SK-N-SH (cell line): ENCODE results near the gene TMEM72. TPM values are rescaled to one million over a fixed set of nuclear protein-coding genes. Genes with fewer than 3 reads are reported as not detected.

Experiments used
- CTCF ChIA-PET: fragments of 300-600, 350-600 bp; formaldehyde crosslinking; extraction: SDS; loops from one replicate; lab custom pipeline; 2021; lab: Yijun Ruan, JAX
- POLR2A ChIA-PET: fragments of 350-600 bp; sonication (Branson Sonifier 250); formaldehyde crosslinking; extraction: SDS; loops from one replicate; lab custom pipeline; 2020; ENCODE audit warnings: antibody characterized with exemption, inconsistent platforms; lab: Yijun Ruan, JAX
- DNase-seq: peaks from one replicate; pipeline ENCODE4 v3.0.0; 2012
- H2AFZ ChIP-seq: fragments of 200-600 bp; sonication (generic); 2 replicates; pipeline ENCODE4 v1.8.1; 2016; ENCODE audit warnings: antibody characterized with exemption, mild to moderate bottlenecking, low read depth
- H3F3A ChIP-seq: fragments of 200-600 bp; sonication (generic); replicated peaks from 2 replicates; pipeline ENCODE3; 2016; ENCODE audit warnings: antibody characterized with exemption, mild to moderate bottlenecking; ENCODE audit not compliant: insufficient read depth
- H3K27ac ChIP-seq, 2 experiments: fragments of 200-500 bp in 1 of 2; fragments of 200-600 bp in 1 of 2; sonication (Bioruptor generic) in 1 of 2; sonication (generic), shearing (Covaris generic) in 1 of 2; 2 replicates each; pipeline versions ENCODE4 v1.5.1 to v1.6.1; 2014 to 2016; ENCODE audit warnings: low read depth in 2 of 2, inconsistent platforms in 1 of 2, low read length in 1 of 2, mild to moderate bottlenecking in 1 of 2, mixed read lengths in 1 of 2
- H3K27me3 ChIP-seq: fragments of 200-600 bp; sonication (generic), shearing (Covaris generic); 2 replicates; pipeline ENCODE4 v1.6.1; 2016; ENCODE audit warnings: mixed run types; ENCODE audit not compliant: insufficient read depth
- H3K36me3 ChIP-seq, 2 experiments: fragments of 200-500 bp in 1 of 2; fragments of 200-600 bp in 1 of 2; sonication (Bioruptor generic) in 1 of 2; sonication (generic) in 1 of 2; replicated peaks in 1 of 2; 2 replicates each; pipeline versions ENCODE3 to v1.5.1; 2014 to 2016; ENCODE audit warnings: low read length in 1 of 2, mild to moderate bottlenecking in 1 of 2; ENCODE audit not compliant: insufficient read depth in 2 of 2, control insufficient read depth in 1 of 2
- H3K4me1 ChIP-seq, 2 experiments: fragments of 200-500 bp in 1 of 2; fragments of 200-600 bp in 1 of 2; sonication (Bioruptor generic) in 1 of 2; sonication (generic), shearing (Covaris generic) in 1 of 2; 2 replicates each; pipeline versions ENCODE4 v1.5.1 to v1.6.1; 2014 to 2016; ENCODE audit warnings: low read depth in 1 of 2, low read length in 1 of 2, mixed run types in 1 of 2; ENCODE audit not compliant: insufficient read depth in 2 of 2, control insufficient read depth in 1 of 2
- H3K4me2 ChIP-seq: fragments of 200-600 bp; sonication (generic), shearing (Covaris generic); 2 replicates; pipeline ENCODE4 v1.6.1; 2017; ENCODE audit warnings: mixed run types
- H3K4me3 ChIP-seq, 2 experiments: fragments of 200-500 bp in 1 of 2; fragments of 200-600 bp in 1 of 2; sonication (Bioruptor generic) in 1 of 2; sonication (generic), shearing (Covaris generic) in 1 of 2; 2 replicates each; pipeline versions ENCODE4 v1.5.1 to v1.8.1; 2014 to 2016; ENCODE audit warnings: low read depth in 2 of 2, inconsistent platforms in 1 of 2, low read length in 1 of 2, mild to moderate bottlenecking in 1 of 2, mixed read lengths in 1 of 2, moderate library complexity in 1 of 2
- H3K79me2 ChIP-seq: fragments of 200-600 bp; sonication (generic); 2 replicates; pipeline ENCODE4 v1.8.1; 2017; ENCODE audit warnings: mild to moderate bottlenecking; ENCODE audit not compliant: insufficient read depth
- H3K9ac ChIP-seq: fragments of 200-600 bp; sonication (generic); 2 replicates; pipeline ENCODE4 v1.6.1; 2017; ENCODE audit warnings: mixed run types
- H3K9me2 ChIP-seq: fragments of 200-600 bp; sonication (generic); 2 replicates; pipeline ENCODE4 v1.6.1; 2017; ENCODE audit warnings: mixed run types
- H3K9me3 ChIP-seq: fragments of 200-600 bp; sonication (generic); 2 replicates; pipeline ENCODE4 v1.6.1; 2017; ENCODE audit warnings: mixed run types, mild to moderate bottlenecking, moderate library complexity
- H4K20me1 ChIP-seq: fragments of 200-600 bp; sonication (generic); 2 replicates; pipeline ENCODE4 v1.6.1; 2017; ENCODE audit warnings: mild to moderate bottlenecking, mixed run types; ENCODE audit not compliant: insufficient read depth
- CHD2 ChIP-seq: fragments of 150-350 bp; IDR thresholded peaks from 2 replicates; pipeline ENCODE4 v1.6.1; 2018; ENCODE audit warnings: low read length; ENCODE audit not compliant: partially characterized antibody
- ELF1 ChIP-seq: IDR thresholded peaks from 2 replicates; pipeline ENCODE4 v1.4.0; 2012
- EP300 ChIP-seq, 2 experiments: IDR thresholded peaks; 2 replicates each; pipeline versions ENCODE4 v1.4.0 to v1.6.1; 2012; ENCODE audit warnings: borderline replicate concordance in 1 of 2, low read depth in 1 of 2, low read length in 1 of 2
- FOXM1 ChIP-seq: IDR thresholded peaks from 2 replicates; pipeline ENCODE4 v1.4.0; 2012; ENCODE audit warnings: low read depth, mild to moderate bottlenecking
- GABPA ChIP-seq: IDR thresholded peaks from 2 replicates; pipeline ENCODE4 v1.4.0; 2012; ENCODE audit warnings: low read depth, mild to moderate bottlenecking
- GATA2 ChIP-seq: sonication (generic); formaldehyde crosslinking; IDR thresholded peaks from 2 replicates; pipeline ENCODE4 v1.5.0; 2020; ENCODE audit warnings: mild to moderate bottlenecking, missing genetic modification reagents
- JUND ChIP-seq: IDR thresholded peaks from 2 replicates; pipeline ENCODE4 v1.4.0; 2012
- NRF1 ChIP-seq: IDR thresholded peaks from 2 replicates; pipeline ENCODE4 v1.6.1; 2012; ENCODE audit warnings: low read depth, mild to moderate bottlenecking, low read length
- POLR2AphosphoS5 ChIP-seq: IDR thresholded peaks from 2 replicates; pipeline ENCODE4 v1.6.1; 2012; ENCODE audit warnings: low read depth, low read length
- RAD21 ChIP-seq: IDR thresholded peaks from 2 replicates; pipeline ENCODE4 v1.6.1; 2012; ENCODE audit warnings: mild to moderate bottlenecking, low read length
- SIN3A ChIP-seq: IDR thresholded peaks from 2 replicates; pipeline ENCODE4 v1.6.1; 2012; ENCODE audit warnings: low read depth, mild to moderate bottlenecking, low read length, moderate library complexity, borderline replicate concordance
- TAF1 ChIP-seq: IDR thresholded peaks from 2 replicates; pipeline ENCODE4 v1.6.1; 2012; ENCODE audit warnings: low read depth, mild to moderate bottlenecking, low read length, moderate library complexity, borderline replicate concordance
- TCF12 ChIP-seq: IDR thresholded peaks from 2 replicates; pipeline ENCODE4 v1.4.0; 2012
- TEAD4 ChIP-seq: IDR thresholded peaks from 2 replicates; pipeline ENCODE4 v1.4.0; 2012; ENCODE audit warnings: mild to moderate bottlenecking, borderline replicate concordance; ENCODE audit not compliant: insufficient read depth
- WGBS: methylation state at CpG from one replicate; pipeline ENCODE4 v1.1.6; 2017; ENCODE audit warnings: low lambda C conversion rate; 5-methylcytosine and 5-hydroxymethylcytosine counted together
- polyA plus RNA-seq, 3 experiments: library from polyadenylated mRNA; depleted of rRNA; stranded (reverse); fragments of >200 nt; gene quantifications; 2 replicates each; pipeline ENCODE4 v1.2.3, GENCODE V29; 2012
- TF ChIP-seq, protein P1 (sequence below): IDR thresholded peaks from 2 replicates; pipeline ENCODE4 v1.4.0; 2012; ENCODE audit warnings: low read depth, borderline replicate concordance
- TF ChIP-seq, protein P2 (sequence below): IDR thresholded peaks from 2 replicates; pipeline ENCODE4 v1.4.0; 2012; ENCODE audit warnings: low read depth, borderline replicate concordance
- TF ChIP-seq, protein P3 (sequence below): fragments of 150-350 bp; IDR thresholded peaks from 2 replicates; pipeline ENCODE4 v1.6.1; 2016; ENCODE audit warnings: mild to moderate bottlenecking, low read depth, low read length
- TF ChIP-seq, protein P4 (sequence below): IDR thresholded peaks from 2 replicates; pipeline ENCODE4 v1.6.1; 2012; ENCODE audit warnings: mild to moderate bottlenecking, low read depth, low read length, moderate library complexity

Gene TMEM72
- polyA plus RNA-seq, 1 of the 3 experiments (the other 2 are of a cell fraction), result not detected

DNA sequence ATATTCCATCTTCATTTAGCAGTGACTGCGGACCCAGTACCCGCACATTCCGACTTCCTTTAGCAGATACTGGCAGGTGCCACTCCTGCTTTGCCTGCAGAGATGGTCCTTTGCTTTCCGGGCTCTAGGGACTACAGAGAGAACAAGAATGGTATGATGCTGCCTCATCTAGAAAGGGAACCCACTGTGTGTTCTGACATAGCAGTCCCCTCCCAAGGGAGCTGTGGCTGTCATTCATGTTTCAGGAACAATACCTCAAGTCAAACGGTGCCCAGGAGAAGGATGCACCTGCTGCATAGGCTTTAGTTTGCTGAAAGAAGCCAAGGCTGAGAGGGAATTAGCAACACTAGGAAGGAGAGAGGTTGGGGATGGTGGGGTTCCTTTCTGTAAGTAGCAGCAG lies 15.9 kb upstream of the TMEM72 start:
- Histone ChIP-seq H3K9me2 (no peaks in the 10 kb centered on the region), H3K36me3 (no peaks in the 10 kb centered on the region), H3K9me3 (no peaks in the 10 kb centered on the region), H3K27me3 (peaks cover 33% of the 10 kb centered on the region; the same call in 1 of the 2 replicates), H3K79me2 (no peaks in the 10 kb centered on the region), H3K27ac (no peak overlapping the region), H3K4me1 (no peaks in the 10 kb centered on the region), H4K20me1 (no peaks in the 10 kb centered on the region), H3F3A (no peaks in the 10 kb centered on the region), H3K4me2 (no peak overlapping the region), H3K4me3 (no peak overlapping the region), H3K9ac (no peak overlapping the region), H2AFZ (no peak overlapping the region)
- DNase-seq, result no peak
- CTCF ChIA-PET, result no interaction called here
- TF ChIP-seq POLR2AphosphoS5 (no peak), JUND (no peak), NRF1 (no peak), TEAD4 (no peak), GATA2 (CRISPR knock-in tag) (no peak), CHD2 (no peak), TCF12 (no peak), EP300 (IDR thresholded peaks at IDR 0.05; ENCODE audit: borderline replicate concordance in 1 of 2, low read depth in 1 of 2, low read length in 1 of 2) (no peak), FOXM1 (no peak), TAF1 (no peak), ELF1 (no peak), SIN3A (no peak), GABPA (no peak), RAD21 (no peak)
- TF ChIP-seq, protein P1, sequence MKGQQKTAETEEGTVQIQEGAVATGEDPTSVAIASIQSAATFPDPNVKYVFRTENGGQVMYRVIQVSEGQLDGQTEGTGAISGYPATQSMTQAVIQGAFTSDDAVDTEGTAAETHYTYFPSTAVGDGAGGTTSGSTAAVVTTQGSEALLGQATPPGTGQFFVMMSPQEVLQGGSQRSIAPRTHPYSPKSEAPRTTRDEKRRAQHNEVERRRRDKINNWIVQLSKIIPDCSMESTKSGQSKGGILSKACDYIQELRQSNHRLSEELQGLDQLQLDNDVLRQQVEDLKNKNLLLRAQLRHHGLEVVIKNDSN, result no peak
- TF ChIP-seq, protein P2, sequence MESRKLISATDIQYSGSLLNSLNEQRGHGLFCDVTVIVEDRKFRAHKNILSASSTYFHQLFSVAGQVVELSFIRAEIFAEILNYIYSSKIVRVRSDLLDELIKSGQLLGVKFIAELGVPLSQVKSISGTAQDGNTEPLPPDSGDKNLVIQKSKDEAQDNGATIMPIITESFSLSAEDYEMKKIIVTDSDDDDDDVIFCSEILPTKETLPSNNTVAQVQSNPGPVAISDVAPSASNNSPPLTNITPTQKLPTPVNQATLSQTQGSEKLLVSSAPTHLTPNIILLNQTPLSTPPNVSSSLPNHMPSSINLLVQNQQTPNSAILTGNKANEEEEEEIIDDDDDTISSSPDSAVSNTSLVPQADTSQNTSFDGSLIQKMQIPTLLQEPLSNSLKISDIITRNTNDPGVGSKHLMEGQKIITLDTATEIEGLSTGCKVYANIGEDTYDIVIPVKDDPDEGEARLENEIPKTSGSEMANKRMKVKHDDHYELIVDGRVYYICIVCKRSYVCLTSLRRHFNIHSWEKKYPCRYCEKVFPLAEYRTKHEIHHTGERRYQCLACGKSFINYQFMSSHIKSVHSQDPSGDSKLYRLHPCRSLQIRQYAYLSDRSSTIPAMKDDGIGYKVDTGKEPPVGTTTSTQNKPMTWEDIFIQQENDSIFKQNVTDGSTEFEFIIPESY, result no peak
- TF ChIP-seq, protein P3, sequence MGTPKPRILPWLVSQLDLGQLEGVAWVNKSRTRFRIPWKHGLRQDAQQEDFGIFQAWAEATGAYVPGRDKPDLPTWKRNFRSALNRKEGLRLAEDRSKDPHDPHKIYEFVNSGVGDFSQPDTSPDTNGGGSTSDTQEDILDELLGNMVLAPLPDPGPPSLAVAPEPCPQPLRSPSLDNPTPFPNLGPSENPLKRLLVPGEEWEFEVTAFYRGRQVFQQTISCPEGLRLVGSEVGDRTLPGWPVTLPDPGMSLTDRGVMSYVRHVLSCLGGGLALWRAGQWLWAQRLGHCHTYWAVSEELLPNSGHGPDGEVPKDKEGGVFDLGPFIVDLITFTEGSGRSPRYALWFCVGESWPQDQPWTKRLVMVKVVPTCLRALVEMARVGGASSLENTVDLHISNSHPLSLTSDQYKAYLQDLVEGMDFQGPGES, result no peak
- TF ChIP-seq, protein P4, sequence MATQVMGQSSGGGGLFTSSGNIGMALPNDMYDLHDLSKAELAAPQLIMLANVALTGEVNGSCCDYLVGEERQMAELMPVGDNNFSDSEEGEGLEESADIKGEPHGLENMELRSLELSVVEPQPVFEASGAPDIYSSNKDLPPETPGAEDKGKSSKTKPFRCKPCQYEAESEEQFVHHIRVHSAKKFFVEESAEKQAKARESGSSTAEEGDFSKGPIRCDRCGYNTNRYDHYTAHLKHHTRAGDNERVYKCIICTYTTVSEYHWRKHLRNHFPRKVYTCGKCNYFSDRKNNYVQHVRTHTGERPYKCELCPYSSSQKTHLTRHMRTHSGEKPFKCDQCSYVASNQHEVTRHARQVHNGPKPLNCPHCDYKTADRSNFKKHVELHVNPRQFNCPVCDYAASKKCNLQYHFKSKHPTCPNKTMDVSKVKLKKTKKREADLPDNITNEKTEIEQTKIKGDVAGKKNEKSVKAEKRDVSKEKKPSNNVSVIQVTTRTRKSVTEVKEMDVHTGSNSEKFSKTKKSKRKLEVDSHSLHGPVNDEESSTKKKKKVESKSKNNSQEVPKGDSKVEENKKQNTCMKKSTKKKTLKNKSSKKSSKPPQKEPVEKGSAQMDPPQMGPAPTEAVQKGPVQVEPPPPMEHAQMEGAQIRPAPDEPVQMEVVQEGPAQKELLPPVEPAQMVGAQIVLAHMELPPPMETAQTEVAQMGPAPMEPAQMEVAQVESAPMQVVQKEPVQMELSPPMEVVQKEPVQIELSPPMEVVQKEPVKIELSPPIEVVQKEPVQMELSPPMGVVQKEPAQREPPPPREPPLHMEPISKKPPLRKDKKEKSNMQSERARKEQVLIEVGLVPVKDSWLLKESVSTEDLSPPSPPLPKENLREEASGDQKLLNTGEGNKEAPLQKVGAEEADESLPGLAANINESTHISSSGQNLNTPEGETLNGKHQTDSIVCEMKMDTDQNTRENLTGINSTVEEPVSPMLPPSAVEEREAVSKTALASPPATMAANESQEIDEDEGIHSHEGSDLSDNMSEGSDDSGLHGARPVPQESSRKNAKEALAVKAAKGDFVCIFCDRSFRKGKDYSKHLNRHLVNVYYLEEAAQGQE, result no peak
- POLR2A ChIA-PET, result no interaction called here
- WGBS, result 26% methylated on average over 3 of the region's 5 CpGs
